ENCODE results near the gene TMEM266. TPM values are rescaled to one million over a fixed set of nuclear protein-coding genes. Genes with fewer than 3 reads are reported as not detected.

Gene TMEM266
- total RNA-seq, 4 donors from 2014 or later = 0.27 to 2.7 (median 1.5) TPM

GRCh38 chr15:76190751-76191538 is 131.2 kb downstream of the TMEM266 start:
- DNase-seq (ENCODE audit: low spot score in 2 of 2) = peak; percentile 69 to 96
- intact Hi-C loops (cut with DNase I; ENCODE audit: low total_unique reads) = no loop called here
- 18% methylated on average over 32 to 34 of the region's 34 CpGs for WGBS, 2 donors
- TF ChIP-seq POLR2A (IDR thresholded peaks at IDR 0.05) = no peak
- TF ChIP-seq CTCF (IDR thresholded peaks at IDR 0.05) = peak in 1 of 3 donors; percentile 68
- H3K4me3 ChIP-seq (ENCODE audit: low read depth, poor library complexity, severe bottlenecking) = no peak overlapping the region

- intact Hi-C loops (cut with DNase I; ENCODE audit: low total_unique reads) = no loop called here
- 80 to 89% methylated on average over 42 to 43 of the region's 55 CpGs for WGBS, 2 donors
- DNase-seq (ENCODE audit: low spot score in 2 of 2) = no peak
- TF ChIP-seq CTCF (IDR thresholded peaks at IDR 0.05) = no peak
- TF ChIP-seq POLR2A (IDR thresholded peaks at IDR 0.05) = no peak
- no peak overlapping the region for H3K4me3 ChIP-seq (ENCODE audit: low read depth, poor library complexity, severe bottlenecking)
These were observed 131.9 kb downstream of the TMEM266 start for GRCh38 chr15:76191539-76192244.

GRCh38 chr15:76192715-76193114 is 132.9 kb downstream of the TMEM266 start:
- intact Hi-C loops (cut with DNase I; ENCODE audit: low total_unique reads) = no loop called here
- DNase-seq (ENCODE audit: low spot score in 2 of 2) = no peak
- WGBS, 2 donors = 84 to 93% methylated on average over 8 of the region's 8 CpGs
- TF ChIP-seq CTCF (IDR thresholded peaks at IDR 0.05) (no peak), POLR2A (IDR thresholded peaks at IDR 0.05) (no peak)
- H3K4me3 ChIP-seq (ENCODE audit: low read depth, poor library complexity, severe bottlenecking) = no peak overlapping the region

GRCh38 chr15:76193934-76194333 is 134.1 kb downstream of the TMEM266 start:
- intact Hi-C loops (cut with DNase I; ENCODE audit: low total_unique reads) = no loop called here
- TF ChIP-seq CTCF (IDR thresholded peaks at IDR 0.05) (no peak), POLR2A (IDR thresholded peaks at IDR 0.05) (no peak)
- WGBS, 2 donors = 50 to 59% methylated on average over 8 of the region's 8 CpGs

GRCh38 chr15:76195506-76196268 is 135.9 kb downstream of the TMEM266 start:
- intact Hi-C loops (cut with DNase I; ENCODE audit: low total_unique reads) = no loop called here
- H3K4me3 ChIP-seq (ENCODE audit: low read depth, poor library complexity, severe bottlenecking) = no peak overlapping the region
- no peak for DNase-seq (ENCODE audit: low spot score in 2 of 2)
- TF ChIP-seq CTCF (IDR thresholded peaks at IDR 0.05) (no peak), POLR2A (IDR thresholded peaks at IDR 0.05) (no peak)
- 66 to 76% methylated on average over 7 of the region's 7 CpGs for WGBS, 2 donors

More at GRCh38 chr15:76193934-76194333, 134.1 kb downstream of the TMEM266 start:
- H3K4me3 ChIP-seq (ENCODE audit: low read depth, poor library complexity, severe bottlenecking) = no peak overlapping the region
- DNase-seq (ENCODE audit: low spot score in 2 of 2) = no peak

Data from lower leg skin (tissue), 4 donors.